Erythroblast (primary cell): Measurements from ENCODE around the gene NXN.

Experiments
- GATA1 ChIP-seq: IDR thresholded peaks from 2 replicates; pipeline ENCODE4 v1.6.1; 2011; ENCODE audit warnings: low read depth, mild to moderate bottlenecking, control low read depth, low read length, moderate library complexity
- POLR2A ChIP-seq: IDR thresholded peaks from 2 replicates; pipeline ENCODE4 v1.6.1; 2011; ENCODE audit warnings: mild to moderate bottlenecking, low read length

DNA sequence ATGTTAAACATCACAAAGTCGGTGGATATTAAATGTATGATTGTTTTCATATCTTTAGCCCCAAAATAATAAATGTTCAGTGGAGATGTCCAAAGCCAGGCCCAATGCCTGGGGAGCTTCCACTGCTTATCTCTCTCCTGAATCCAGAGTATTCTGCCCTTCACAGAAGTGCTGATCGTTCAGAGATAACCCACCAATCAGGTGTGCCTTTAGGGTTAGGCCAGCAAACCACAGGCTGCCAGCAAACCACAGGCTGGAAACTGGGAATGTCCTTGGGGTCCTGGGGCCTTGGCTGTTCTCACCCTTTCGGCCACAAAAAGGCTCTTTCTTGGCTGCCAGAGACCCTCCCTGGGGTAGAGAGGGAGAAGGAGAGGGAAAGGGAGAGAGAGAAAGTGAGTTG lies 33.9 kb downstream of the NXN start:
- TF ChIP-seq POLR2A: no peak
- TF ChIP-seq GATA1: no peak
